ENCODE data around the gene AP3B1. TPM values are rescaled to one million over a fixed set of nuclear protein-coding genes. Genes with fewer than 3 reads are reported as not detected.

The AP3B1 gene
- total RNA-seq, 1 donor from 2014 or later: 62.1 TPM

- Histone ChIP-seq H3K9ac (ENCODE audit: low read depth in 1 of 3, low read length in 3 of 3) (no peak overlapping the region), H3K36me3 (ENCODE audit: control insufficient read depth in 3 of 3, insufficient read depth in 3 of 3, low read length in 3 of 3) (peaks cover 0 to 3% (median 0%) of the 10 kb centered on the region in 3 donors), H3K27ac (ENCODE audit: low read depth, low read length) (no peak overlapping the region), H3K4me1 (ENCODE audit: control insufficient read depth in 3 of 3, insufficient read depth in 3 of 3, low read length in 3 of 3) (no peaks in the 10 kb centered on the region), H3K27me3 (ENCODE audit: control insufficient read depth in 3 of 3, insufficient read depth in 3 of 3, low read length in 3 of 3) (peaks cover 0 to 4% (median 2%) of the 10 kb centered on the region in 3 donors), H3K9me3 (ENCODE audit: control insufficient read depth in 3 of 3, low read length in 3 of 3) (no peaks in the 10 kb centered on the region), H3K4me3 (ENCODE audit: low read length in 3 of 3) (no peak overlapping the region)
These were observed 310.9 kb downstream of the AP3B1 start for GRCh38 chr5:77983482-77984199.

GRCh38 chr5:77981820-77982219, 312.7 kb downstream of the AP3B1 start:
- Histone ChIP-seq H3K36me3 (ENCODE audit: control insufficient read depth in 3 of 3, insufficient read depth in 3 of 3, low read length in 3 of 3) (no peaks in the 10 kb centered on the region), H3K9ac (ENCODE audit: low read depth in 1 of 3, low read length in 3 of 3) (no peak overlapping the region), H3K27me3 (ENCODE audit: control insufficient read depth in 3 of 3, insufficient read depth in 3 of 3, low read length in 3 of 3) (peaks cover 0 to 2% (median 0%) of the 10 kb centered on the region in 3 donors), H3K27ac (ENCODE audit: low read depth, low read length) (no peak overlapping the region), H3K4me3 (ENCODE audit: low read length in 3 of 3) (no peak overlapping the region), H3K9me3 (ENCODE audit: control insufficient read depth in 3 of 3, low read length in 3 of 3) (no peaks in the 10 kb centered on the region), H3K4me1 (ENCODE audit: control insufficient read depth in 3 of 3, insufficient read depth in 3 of 3, low read length in 3 of 3) (no peaks in the 10 kb centered on the region)

- Histone ChIP-seq H3K36me3 (ENCODE audit: control insufficient read depth in 3 of 3, insufficient read depth in 3 of 3, low read length in 3 of 3) (no peaks in the 10 kb centered on the region), H3K9me3 (ENCODE audit: control insufficient read depth in 3 of 3, low read length in 3 of 3) (peaks cover 0 to 2% (median 0%) of the 10 kb centered on the region in 3 donors), H3K9ac (ENCODE audit: low read depth in 1 of 3, low read length in 3 of 3) (no peak overlapping the region), H3K4me1 (ENCODE audit: control insufficient read depth in 3 of 3, insufficient read depth in 3 of 3, low read length in 3 of 3) (peaks cover 4 to 13% (median 5%) of the 10 kb centered on the region in 3 donors), H3K27me3 (ENCODE audit: control insufficient read depth in 3 of 3, insufficient read depth in 3 of 3, low read length in 3 of 3) (peaks cover 26 to 36% (median 36%) of the 10 kb centered on the region in 3 donors), H3K4me3 (ENCODE audit: low read length in 3 of 3) (no peak overlapping the region), H3K27ac (ENCODE audit: low read depth, low read length) (no peak overlapping the region)
These were observed 319.9 kb downstream of the AP3B1 start for GRCh38 chr5:77974576-77974975.

GRCh38 chr5:77973253-77973609, 321.3 kb downstream of the AP3B1 start:
- H3K4me3 ChIP-seq (ENCODE audit: low read length in 3 of 3): peak overlapping the region in 1 of 3 donors; percentile 7

GRCh38 chr5:77972469-77973252, 321.8 kb downstream of the AP3B1 start:
- Histone ChIP-seq H3K4me3 (ENCODE audit: low read length in 3 of 3) (peak overlapping the region; percentile 7 to 52 (median 35)), H3K9ac (ENCODE audit: low read depth in 1 of 3, low read length in 3 of 3) (peak overlapping the region in 1 of 3 donors; percentile 8), H3K27me3 (ENCODE audit: control insufficient read depth in 3 of 3, insufficient read depth in 3 of 3, low read length in 3 of 3) (peaks cover 31 to 40% (median 39%) of the 10 kb centered on the region in 3 donors), H3K4me1 (ENCODE audit: control insufficient read depth in 3 of 3, insufficient read depth in 3 of 3, low read length in 3 of 3) (peaks cover 4 to 13% (median 5%) of the 10 kb centered on the region in 3 donors), H3K36me3 (ENCODE audit: control insufficient read depth in 3 of 3, insufficient read depth in 3 of 3, low read length in 3 of 3) (no peaks in the 10 kb centered on the region), H3K27ac (ENCODE audit: low read depth, low read length) (no peak overlapping the region), H3K9me3 (ENCODE audit: control insufficient read depth in 3 of 3, low read length in 3 of 3) (peaks cover 0 to 2% (median 0%) of the 10 kb centered on the region in 3 donors)

More at GRCh38 chr5:77973253-77973609, 321.3 kb downstream of the AP3B1 start:
- peaks cover 0 to 2% (median 0%) of the 10 kb centered on the region in 3 donors for H3K9me3 ChIP-seq (ENCODE audit: control insufficient read depth in 3 of 3, low read length in 3 of 3)
- H3K36me3 ChIP-seq (ENCODE audit: control insufficient read depth in 3 of 3, insufficient read depth in 3 of 3, low read length in 3 of 3): no peaks in the 10 kb centered on the region
- H3K9ac ChIP-seq (ENCODE audit: low read depth in 1 of 3, low read length in 3 of 3): no peak overlapping the region
- H3K27me3 ChIP-seq (ENCODE audit: control insufficient read depth in 3 of 3, insufficient read depth in 3 of 3, low read length in 3 of 3): peaks cover 28 to 40% (median 39%) of the 10 kb centered on the region in 3 donors
- H3K4me1 ChIP-seq (ENCODE audit: control insufficient read depth in 3 of 3, insufficient read depth in 3 of 3, low read length in 3 of 3): peaks cover 4 to 13% (median 5%) of the 10 kb centered on the region in 3 donors
- no peak overlapping the region for H3K27ac ChIP-seq (ENCODE audit: low read depth, low read length)

- H3K4me1 ChIP-seq (ENCODE audit: control insufficient read depth in 3 of 3, insufficient read depth in 3 of 3, low read length in 3 of 3): peaks cover 4 to 13% (median 5%) of the 10 kb centered on the region in 3 donors
- no peaks in the 10 kb centered on the region for H3K36me3 ChIP-seq (ENCODE audit: control insufficient read depth in 3 of 3, insufficient read depth in 3 of 3, low read length in 3 of 3)
- no peak overlapping the region for H3K9ac ChIP-seq (ENCODE audit: low read depth in 1 of 3, low read length in 3 of 3)
- H3K4me3 ChIP-seq (ENCODE audit: low read length in 3 of 3): peak overlapping the region in 2 of 3 donors; percentile 22 to 35
- no peak overlapping the region for H3K27ac ChIP-seq (ENCODE audit: low read depth, low read length)
- H3K9me3 ChIP-seq (ENCODE audit: control insufficient read depth in 3 of 3, low read length in 3 of 3): peaks cover 0 to 2% (median 0%) of the 10 kb centered on the region in 3 donors
- peaks cover 31 to 40% (median 39%) of the 10 kb centered on the region in 3 donors for H3K27me3 ChIP-seq (ENCODE audit: control insufficient read depth in 3 of 3, insufficient read depth in 3 of 3, low read length in 3 of 3)
These were observed 322.6 kb downstream of the AP3B1 start for GRCh38 chr5:77971776-77972468.

- Histone ChIP-seq H3K4me1 (ENCODE audit: control insufficient read depth in 3 of 3, insufficient read depth in 3 of 3, low read length in 3 of 3) (peaks cover 4 to 13% (median 5%) of the 10 kb centered on the region in 3 donors), H3K4me3 (ENCODE audit: low read length in 3 of 3) (no peak overlapping the region), H3K27ac (ENCODE audit: low read depth, low read length) (no peak overlapping the region), H3K27me3 (ENCODE audit: control insufficient read depth in 3 of 3, insufficient read depth in 3 of 3, low read length in 3 of 3) (peaks cover 31 to 42% (median 39%) of the 10 kb centered on the region in 3 donors), H3K9ac (ENCODE audit: low read depth in 1 of 3, low read length in 3 of 3) (no peak overlapping the region), H3K9me3 (ENCODE audit: control insufficient read depth in 3 of 3, low read length in 3 of 3) (peaks cover 0 to 2% (median 0%) of the 10 kb centered on the region in 3 donors), H3K36me3 (ENCODE audit: control insufficient read depth in 3 of 3, insufficient read depth in 3 of 3, low read length in 3 of 3) (no peaks in the 10 kb centered on the region)
These were observed 323.6 kb downstream of the AP3B1 start for GRCh38 chr5:77970891-77971290.

GRCh38 chr5:77963795-77964194, 330.7 kb downstream of the AP3B1 start:
- Histone ChIP-seq H3K9ac (ENCODE audit: low read depth in 1 of 3, low read length in 3 of 3) (no peak overlapping the region), H3K27me3 (ENCODE audit: control insufficient read depth in 3 of 3, insufficient read depth in 3 of 3, low read length in 3 of 3) (peaks cover 7 to 12% (median 10%) of the 10 kb centered on the region in 3 donors), H3K4me3 (ENCODE audit: low read length in 3 of 3) (no peak overlapping the region), H3K27ac (ENCODE audit: low read depth, low read length) (no peak overlapping the region), H3K9me3 (ENCODE audit: control insufficient read depth in 3 of 3, low read length in 3 of 3) (no peaks in the 10 kb centered on the region), H3K36me3 (ENCODE audit: control insufficient read depth in 3 of 3, insufficient read depth in 3 of 3, low read length in 3 of 3) (no peaks in the 10 kb centered on the region), H3K4me1 (ENCODE audit: control insufficient read depth in 3 of 3, insufficient read depth in 3 of 3, low read length in 3 of 3) (no peaks in the 10 kb centered on the region)

- Histone ChIP-seq H3K27me3 (ENCODE audit: control insufficient read depth in 3 of 3, insufficient read depth in 3 of 3, low read length in 3 of 3) (peaks cover 14 to 24% (median 15%) of the 10 kb centered on the region in 3 donors), H3K4me1 (ENCODE audit: control insufficient read depth in 3 of 3, insufficient read depth in 3 of 3, low read length in 3 of 3) (no peaks in the 10 kb centered on the region), H3K9me3 (ENCODE audit: control insufficient read depth in 3 of 3, low read length in 3 of 3) (no peaks in the 10 kb centered on the region), H3K27ac (ENCODE audit: low read depth, low read length) (no peak overlapping the region), H3K9ac (ENCODE audit: low read depth in 1 of 3, low read length in 3 of 3) (no peak overlapping the region), H3K36me3 (ENCODE audit: control insufficient read depth in 3 of 3, insufficient read depth in 3 of 3, low read length in 3 of 3) (no peaks in the 10 kb centered on the region), H3K4me3 (ENCODE audit: low read length in 3 of 3) (no peak overlapping the region)
These were observed 333.6 kb downstream of the AP3B1 start for GRCh38 chr5:77960863-77961396.

All from skeletal muscle tissue (tissue), 4 donors.